ENCODE measurements around the gene FOCAD. TPM values are rescaled to one million over a fixed set of nuclear protein-coding genes. Genes with fewer than 3 reads are reported as not detected.

FOCAD gene
- total RNA-seq, 1 experiment from 2014 or later: 17.1 TPM

GRCh38 chr9:20945856-20946255, 261.8 kb downstream of the FOCAD start:
- DNase-seq: no peak
- CTCF ChIA-PET: no interaction called here
- H3K4me2 ChIP-seq: no peak overlapping the region
- H3K79me2 ChIP-seq (ENCODE audit: low read depth): no peaks in the 10 kb centered on the region
- TF ChIP-seq CTCF (conservative IDR thresholded peaks at IDR 0.05): no peak
- no peak for TF ChIP-seq EZH2 (IDR thresholded peaks at IDR 0.05; ENCODE audit: low read depth)
- BruUV-seq (replicated peaks): no TSS peak
- intact Hi-C loops (cut with micrococcal nuclease; ENCODE audit: unreplicated experiment): no loop called here
- H3K4me3 ChIP-seq: no peak overlapping the region
- no peaks in the 10 kb centered on the region for H3K9me2 ChIP-seq (ENCODE audit: insufficient read depth)
- H3K27ac ChIP-seq: no peak overlapping the region
- H3K27me3 ChIP-seq (ENCODE audit: insufficient read depth, low read depth): no peaks in the 10 kb centered on the region
- no peaks in the 10 kb centered on the region for H3F3A ChIP-seq (ENCODE audit: insufficient read depth, low read depth)
- POLR2A ChIA-PET (ENCODE audit: unreplicated experiment): no interaction called here
- no peak overlapping the region for H2AFZ ChIP-seq
- H4K20me1 ChIP-seq (ENCODE audit: insufficient read depth): no peaks in the 10 kb centered on the region
- H3K4me1 ChIP-seq (replicated peaks; ENCODE audit: insufficient read depth): no peaks in the 10 kb centered on the region
- no peaks in the 10 kb centered on the region for H3K36me3 ChIP-seq (ENCODE audit: low read depth)
- H3K9me3 ChIP-seq (ENCODE audit: insufficient read depth, low read depth): no peaks in the 10 kb centered on the region

- no peak for TF ChIP-seq CTCF (conservative IDR thresholded peaks at IDR 0.05)
- TF ChIP-seq EZH2 (IDR thresholded peaks at IDR 0.05; ENCODE audit: low read depth): no peak
- H2AFZ ChIP-seq: no peak overlapping the region
- no peaks in the 10 kb centered on the region for H3F3A ChIP-seq (ENCODE audit: insufficient read depth, low read depth)
- intact Hi-C loops (cut with micrococcal nuclease; ENCODE audit: unreplicated experiment): no loop called here
- no peaks in the 10 kb centered on the region for H3K9me3 ChIP-seq (ENCODE audit: insufficient read depth, low read depth)
- H3K27ac ChIP-seq: no peak overlapping the region
- no peaks in the 10 kb centered on the region for H3K36me3 ChIP-seq (ENCODE audit: low read depth)
- H4K20me1 ChIP-seq (ENCODE audit: insufficient read depth): no peaks in the 10 kb centered on the region
- H3K79me2 ChIP-seq (ENCODE audit: low read depth): no peaks in the 10 kb centered on the region
- CTCF ChIA-PET: interaction anchor here (0.6 kb wide), 1 partner anchor 49 kb away, joined by 4 read pairs; no protein-coding TSS in a partner anchor
- POLR2A ChIA-PET (ENCODE audit: unreplicated experiment): no interaction called here
- H3K4me1 ChIP-seq (replicated peaks; ENCODE audit: insufficient read depth): no peaks in the 10 kb centered on the region
- H3K9me2 ChIP-seq (ENCODE audit: insufficient read depth): no peaks in the 10 kb centered on the region
- no peak for DNase-seq
- no peaks in the 10 kb centered on the region for H3K27me3 ChIP-seq (ENCODE audit: insufficient read depth, low read depth)
- no peak overlapping the region for H3K4me2 ChIP-seq
- no TSS peak for BruUV-seq (replicated peaks)
- no peak overlapping the region for H3K4me3 ChIP-seq
Measured at GRCh38 chr9:20948703-20949102, 264.6 kb downstream of the FOCAD start.

- Histone ChIP-seq H3K79me2 (ENCODE audit: low read depth) (no peaks in the 10 kb centered on the region), H3K27ac (no peak overlapping the region), H3K27me3 (ENCODE audit: insufficient read depth, low read depth) (no peaks in the 10 kb centered on the region), H3K4me2 (no peak overlapping the region), H2AFZ (no peak overlapping the region), H3K9me2 (ENCODE audit: insufficient read depth) (no peaks in the 10 kb centered on the region), H4K20me1 (ENCODE audit: insufficient read depth) (no peaks in the 10 kb centered on the region), H3K9me3 (ENCODE audit: insufficient read depth, low read depth) (no peaks in the 10 kb centered on the region), H3K36me3 (ENCODE audit: low read depth) (no peaks in the 10 kb centered on the region), H3F3A (ENCODE audit: insufficient read depth, low read depth) (no peaks in the 10 kb centered on the region), H3K4me1 (replicated peaks; ENCODE audit: insufficient read depth) (no peaks in the 10 kb centered on the region), H3K4me3 (no peak overlapping the region)
- no peak for DNase-seq
- ChIA-PET CTCF (no interaction called here), POLR2A (ENCODE audit: unreplicated experiment) (no interaction called here)
- TF ChIP-seq CTCF (conservative IDR thresholded peaks at IDR 0.05) (no peak), EZH2 (IDR thresholded peaks at IDR 0.05; ENCODE audit: low read depth) (no peak)
- intact Hi-C loops (cut with micrococcal nuclease; ENCODE audit: unreplicated experiment): no loop called here
- BruUV-seq (replicated peaks): no TSS peak
Measured at GRCh38 chr9:20950707-20951106, 266.6 kb downstream of the FOCAD start.
